ENCODE measurements around the gene IMPA2. TPM values are rescaled to one million over a fixed set of nuclear protein-coding genes. Genes with fewer than 3 reads are reported as not detected.

IMPA2 gene
- total and polyA plus RNA-seq, 2 of the 8 experiments (the other 6 are each of a cell fraction or from before 2014, with no cell fraction given): 102 to 140 TPM

- FAIRE-seq (no peak), DNase-seq (ENCODE audit: low read depth in 1 of 2, low spot score in 2 of 2) (no peak)
- WGBS, 2 experiments (ENCODE audit: extremely low coverage in 1 of 2, insufficient coverage in 1 of 2, insufficient read length in 1 of 2, insufficient replicate concordance in 2 of 2, low coverage in 1 of 2, low lambda C conversion rate in 2 of 2, missing lambda C conversion rate in 1 of 2): 91% methylated on average over 5 of the region's 5 CpGs; no CpG with 5 or more reads in 1 of the 2 experiments
- no peaks in the 10 kb centered on the region for H3K79me1 ChIP-seq (ENCODE audit: low read depth, low read length)
- no peaks in the 10 kb centered on the region for H3K4me1 ChIP-seq (replicated peaks in 1 of 4; ENCODE audit: control insufficient read depth in 3 of 4, insufficient read depth in 4 of 4, low read length in 3 of 4)
- TF ChIP-seq HDAC2 (IDR thresholded peaks at IDR 0.05; ENCODE audit: borderline replicate concordance in 1 of 2, low read depth in 2 of 2, low read length in 2 of 2): no peak
- no peak for TF ChIP-seq NANOG (IDR thresholded peaks at IDR 0.05; ENCODE audit: insufficient read depth, low read depth, low read length, poor library complexity, severe bottlenecking)
- no peak for TF ChIP-seq GABPA (IDR thresholded peaks at IDR 0.05; ENCODE audit: borderline replicate concordance, insufficient read depth, low read length)
- no peak for TF ChIP-seq PHF8 (conservative IDR thresholded peaks at IDR 0.05; ENCODE audit: low read depth, low read length)
- TF ChIP-seq CEBPB (IDR thresholded peaks at IDR 0.05; ENCODE audit: low read depth, low read length): no peak
- TF ChIP-seq MAFK (IDR thresholded peaks at IDR 0.05; ENCODE audit: low read depth, low read length): no peak
- no peak for TF ChIP-seq SRF (IDR thresholded peaks at IDR 0.05; ENCODE audit: low read depth, low read length)
- TF ChIP-seq ASH2L (IDR thresholded peaks at IDR 0.05; ENCODE audit: low read length): no peak
- no peaks in the 10 kb centered on the region for H4K20me1 ChIP-seq (replicated peaks in 1 of 2; ENCODE audit: control insufficient read depth in 1 of 2, insufficient read depth in 2 of 2, low read length in 2 of 2)
- H3K4me3 ChIP-seq (ENCODE audit: extremely low read depth in 1 of 4, insufficient read depth in 2 of 4, low read depth in 3 of 4, low read length in 4 of 4): no peak overlapping the region
- H4K5ac ChIP-seq (ENCODE audit: insufficient read length, low read depth, low read length): no peak overlapping the region
- H2BK120ac ChIP-seq (replicated peaks; ENCODE audit: low read depth, low read length): no peak overlapping the region
- no peaks in the 10 kb centered on the region for H3K79me2 ChIP-seq (ENCODE audit: control insufficient read depth in 1 of 2, insufficient read depth in 2 of 2, low read length in 2 of 2)
- ChIA-PET POLR2A (ENCODE audit: partially characterized antibody) (interaction anchor here (1.3 kb wide), 1 partner anchor 9 kb away, joined by 4 read pairs; no protein-coding TSS in a partner anchor), CTCF (ENCODE audit: partially characterized antibody) (interaction anchor here (0.6 to 3.3 kb wide), 3 partner anchors 45 to 309 kb away, joined by 3 to 26 read pairs (median 3); no protein-coding TSS in a partner anchor)
- no peak overlapping the region for H3K4me2 ChIP-seq (ENCODE audit: insufficient read depth in 1 of 2, low read depth in 2 of 2, low read length in 2 of 2)
- H3K9me3 ChIP-seq (ENCODE audit: insufficient read depth in 2 of 2, low read depth in 1 of 2, low read length in 1 of 2): no peaks in the 10 kb centered on the region
- no peak overlapping the region for H3K14ac ChIP-seq (ENCODE audit: insufficient read length)
- no peak overlapping the region for H2BK5ac ChIP-seq (ENCODE audit: low read depth, low read length)
- no peak overlapping the region for H3K18ac ChIP-seq (ENCODE audit: extremely low read depth, low read length)
- H3K27ac ChIP-seq (ENCODE audit: low read depth, low read length): no peak overlapping the region
- no peak overlapping the region for H3K9ac ChIP-seq (replicated peaks in 1 of 4; ENCODE audit: extremely low read depth in 1 of 4, low read depth in 3 of 4, low read length in 3 of 4)
- H4K91ac ChIP-seq (replicated peaks; ENCODE audit: insufficient read length, low read length): no peak overlapping the region
- no peak overlapping the region for H3K23ac ChIP-seq (ENCODE audit: insufficient read length)
- peaks cover 0 to 13% (median 10%) of the 10 kb centered on the region in 4 experiments; a peak in 6 of 7 replicates for H3K27me3 ChIP-seq (replicated peaks in 1 of 4; ENCODE audit: control insufficient read depth in 3 of 4, extremely low read depth in 1 of 4, insufficient read depth in 3 of 4, low read length in 3 of 4)
- H2BK20ac ChIP-seq (ENCODE audit: low read length): no peak overlapping the region
- no peak overlapping the region for H3K56ac ChIP-seq (replicated peaks; ENCODE audit: insufficient read length, low read depth, low read length)
- H2BK12ac ChIP-seq (ENCODE audit: low read depth, low read length): no peak overlapping the region
- H3K4ac ChIP-seq (replicated peaks; ENCODE audit: insufficient read length, low read depth, low read length): no peak overlapping the region
- no peak overlapping the region for H2BK15ac ChIP-seq (ENCODE audit: low read length)
- no peaks in the 10 kb centered on the region for H3K36me3 ChIP-seq (ENCODE audit: control insufficient read depth in 2 of 4, insufficient read depth in 4 of 4, low read length in 3 of 4)
- peaks cover 3% of the 10 kb centered on the region; the same call in 1 of the 2 replicates for H3K23me2 ChIP-seq (ENCODE audit: low read depth, low read length)
- H2AK5ac ChIP-seq (ENCODE audit: low read depth, low read length): no peak overlapping the region
- H4K8ac ChIP-seq (ENCODE audit: extremely low read depth, insufficient read depth, low read length): no peak overlapping the region
- H2AFZ ChIP-seq (ENCODE audit: low read length): no peak overlapping the region
These were observed 60.3 kb downstream of the IMPA2 start for GRCh38 chr18:12041561-12041960.

Data from H1 (cell line).